Measurements from ENCODE around the gene ADIPOR2. TPM values are rescaled to one million over a fixed set of nuclear protein-coding genes. Genes with fewer than 3 reads are reported as not detected.

Gene ADIPOR2
- total and polyA plus RNA-seq, 2 donors (not counting 1 experiment from before 2014, with no cell fraction given): 9.2 to 35.9 TPM

GRCh38 chr12:1651946-1652345 is 38.9 kb upstream of the ADIPOR2 start:
- H3K27ac Mint-ChIP-seq: no peak overlapping the region
- Histone ChIP-seq H2AFZ (ENCODE audit: insufficient read depth, low read depth, low read length, poor library complexity, severe bottlenecking) (no peak overlapping the region), H3K9ac (ENCODE audit: low read length) (no peak overlapping the region), H3K4me1 (ENCODE audit: control insufficient read depth in 2 of 2, insufficient read depth in 2 of 2, low read length in 2 of 2) (peaks cover 0 to 11% of the 10 kb centered on the region in 2 donors), H3K4me2 (replicated peaks; ENCODE audit: low read depth, low read length, poor library complexity, severe bottlenecking) (no peak overlapping the region), H3K79me2 (ENCODE audit: control insufficient read depth, insufficient read depth, low read length) (no peaks in the 10 kb centered on the region), H3K4me3 (ENCODE audit: control extremely low read depth in 1 of 5, extremely low read depth in 1 of 5, insufficient read depth in 1 of 5, low read depth in 2 of 5, low read length in 4 of 5) (no peak overlapping the region), H4K20me1 (ENCODE audit: control insufficient read depth, insufficient read depth, low read length, poor library complexity, severe bottlenecking) (no peaks in the 10 kb centered on the region), H3K9me3 (ENCODE audit: control extremely low read depth in 1 of 3, control insufficient read depth in 2 of 3, insufficient read depth in 1 of 3, low read length in 2 of 3) (no peaks in the 10 kb centered on the region), H3K27ac (ENCODE audit: low read length in 2 of 2) (no peak overlapping the region), H3K36me3 (replicated peaks in 1 of 2; ENCODE audit: control extremely low read depth in 1 of 2, control insufficient read depth in 1 of 2, extremely low read depth in 1 of 2, insufficient read depth in 2 of 2, low read length in 1 of 2) (no peaks in the 10 kb centered on the region), H3K27me3 (replicated peaks in 1 of 4; ENCODE audit: control extremely low read depth in 1 of 4, control insufficient read depth in 3 of 4, insufficient read depth in 4 of 4, low read length in 3 of 4) (no peaks in the 10 kb centered on the region)
- H3K27me3 Mint-ChIP-seq: peaks cover 31% of the 10 kb centered on the region
- H3K4me1 Mint-ChIP-seq: peaks cover 9% of the 10 kb centered on the region
- POLR2A ChIA-PET: no interaction called here
- DNase-seq: no peak
- H3K9me3 Mint-ChIP-seq (ENCODE audit: insufficient read depth): no peaks in the 10 kb centered on the region
- CTCF ChIA-PET: interaction anchor here (0.9 to 17.6 kb wide), 8 partner anchors 8 to 534 kb away, joined by 4 to 620 read pairs (median 18); no protein-coding TSS in a partner anchor
- no peak overlapping the region for H3K4me3 Mint-ChIP-seq
- ATAC-seq (ENCODE audit: low read depth): no peak
- no peak for TF ChIP-seq CTCF (IDR thresholded peaks at IDR 0.05)
- no peak for TF ChIP-seq EZH2 (IDR thresholded peaks at IDR 0.05; ENCODE audit: borderline replicate concordance, insufficient read depth, low read depth, low read length, poor library complexity, severe bottlenecking)
- intact Hi-C loops (cut with micrococcal nuclease): loop anchor here (1.0 to 10.0 kb wide), 3 partner anchors 144 to 1133 kb away; no protein-coding TSS in a partner anchor

DNA sequence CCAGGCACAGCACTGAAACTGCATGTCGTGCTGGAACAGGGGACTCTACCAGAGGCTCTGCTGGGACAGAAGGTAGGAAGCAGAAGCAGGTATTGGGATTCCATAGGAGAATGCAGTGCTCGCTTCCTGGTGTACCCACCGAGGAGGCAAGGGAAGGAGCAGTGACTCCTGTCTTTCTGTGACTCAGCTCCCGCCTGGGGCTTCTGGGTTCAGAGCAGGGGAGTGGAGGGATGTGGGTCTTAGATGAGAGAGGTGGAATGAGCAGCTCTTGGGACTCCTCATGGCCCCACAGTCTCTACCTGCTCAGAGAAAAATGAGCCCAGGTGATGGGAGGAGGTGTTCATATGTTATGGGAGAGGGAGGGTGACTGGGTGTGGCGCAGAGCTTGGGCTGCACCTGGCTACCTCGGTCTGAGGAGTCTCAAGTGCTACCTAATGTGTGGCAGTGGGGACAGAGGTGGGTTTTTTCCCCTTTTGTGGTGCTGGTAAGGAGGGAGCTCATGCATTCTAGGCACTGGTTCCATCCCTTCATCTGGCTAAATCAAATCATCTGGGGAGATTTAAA is 35.6 kb upstream of the ADIPOR2 start:
- Mint-ChIP-seq H3K4me3 (no peak overlapping the region), H3K4me1 (peaks cover 5% of the 10 kb centered on the region), H3K9me3 (ENCODE audit: insufficient read depth) (no peaks in the 10 kb centered on the region), H3K27me3 (peaks cover 10% of the 10 kb centered on the region), H3K27ac (no peak overlapping the region)
- ChIA-PET CTCF (interaction anchor here (0.6 to 17.6 kb wide), 9 partner anchors 13 to 537 kb away, joined by 3 to 620 read pairs (median 3); partner anchors contain the start of gene ADIPOR2), POLR2A (no interaction called here)
- Histone ChIP-seq H2AFZ (ENCODE audit: insufficient read depth, low read depth, low read length, poor library complexity, severe bottlenecking) (no peak overlapping the region), H3K4me2 (replicated peaks; ENCODE audit: low read depth, low read length, poor library complexity, severe bottlenecking) (no peak overlapping the region), H3K36me3 (replicated peaks in 1 of 2; ENCODE audit: control extremely low read depth in 1 of 2, control insufficient read depth in 1 of 2, extremely low read depth in 1 of 2, insufficient read depth in 2 of 2, low read length in 1 of 2) (no peaks in the 10 kb centered on the region), H3K4me3 (ENCODE audit: control extremely low read depth in 1 of 5, extremely low read depth in 1 of 5, insufficient read depth in 1 of 5, low read depth in 2 of 5, low read length in 4 of 5) (no peak overlapping the region), H3K4me1 (ENCODE audit: control insufficient read depth in 2 of 2, insufficient read depth in 2 of 2, low read length in 2 of 2) (peaks cover 0 to 4% of the 10 kb centered on the region in 2 donors), H3K27ac (ENCODE audit: low read length in 2 of 2) (no peak overlapping the region), H3K27me3 (replicated peaks in 1 of 4; ENCODE audit: control extremely low read depth in 1 of 4, control insufficient read depth in 3 of 4, insufficient read depth in 4 of 4, low read length in 3 of 4) (no peaks in the 10 kb centered on the region), H3K79me2 (ENCODE audit: control insufficient read depth, insufficient read depth, low read length) (no peaks in the 10 kb centered on the region), H4K20me1 (ENCODE audit: control insufficient read depth, insufficient read depth, low read length, poor library complexity, severe bottlenecking) (no peaks in the 10 kb centered on the region), H3K9me3 (ENCODE audit: control extremely low read depth in 1 of 3, control insufficient read depth in 2 of 3, insufficient read depth in 1 of 3, low read length in 2 of 3) (no peaks in the 10 kb centered on the region), H3K9ac (ENCODE audit: low read length) (no peak overlapping the region)
- intact Hi-C loops (cut with micrococcal nuclease): loop anchor here (10.0 kb wide), 1 partner anchor 1129 kb away; no protein-coding TSS in a partner anchor
- 89% methylated on average over 5 of the region's 6 CpGs for WGBS (ENCODE audit: insufficient coverage)
- DNase-seq: no peak
- TF ChIP-seq CTCF (IDR thresholded peaks at IDR 0.05) (no peak), EZH2 (IDR thresholded peaks at IDR 0.05; ENCODE audit: borderline replicate concordance, insufficient read depth, low read depth, low read length, poor library complexity, severe bottlenecking) (no peak)
- ATAC-seq (ENCODE audit: low read depth): no peak

Data from B cell (primary cell).